Fibroblast of lung (primary cell): ENCODE data around the gene DENND1A. TPM values are rescaled to one million over a fixed set of nuclear protein-coding genes. Genes with fewer than 3 reads are reported as not detected.
A peak's percentile ranks its signal among the peaks of the same experiment; 100 is the strongest.

Source experiments
- DNase-seq, 2 donors: peaks; one replicate each; pipeline versions ENCODE4 v3.0.0 to v3.0.0-alpha.2; 2010; ENCODE audit warnings: low read depth in 2 of 2
- H2AFZ ChIP-seq: 2 replicates; pipeline ENCODE4 v1.5.1; 2012; ENCODE audit warnings: low read length, control low read depth, inconsistent platforms
- H3K27ac ChIP-seq: 2 replicates; pipeline ENCODE4 v1.5.1; 2011; ENCODE audit warnings: low read length, control low read depth; ENCODE audit not compliant: insufficient read depth
- H3K27me3 ChIP-seq: 2 replicates; pipeline ENCODE4 v1.5.1; 2011; ENCODE audit warnings: mild to moderate bottlenecking, low read length; ENCODE audit not compliant: control insufficient read depth, insufficient read depth
- H3K36me3 ChIP-seq: 2 replicates; pipeline ENCODE4 v1.5.1; 2011; ENCODE audit warnings: low read length; ENCODE audit not compliant: control insufficient read depth, insufficient read depth
- H3K4me1 ChIP-seq: 2 replicates; pipeline ENCODE4 v1.5.1; 2011; ENCODE audit warnings: low read length; ENCODE audit not compliant: control insufficient read depth, insufficient read depth; ENCODE audit errors: extremely low read depth
- H3K4me2 ChIP-seq: 2 replicates; pipeline ENCODE4 v1.5.1; 2011; ENCODE audit warnings: low read length, control low read depth; ENCODE audit not compliant: insufficient read depth; ENCODE audit errors: extremely low read depth
- H3K4me3 ChIP-seq, 4 experiments: fragments of 200-600 bp in 1 of 4; sonication (generic) in 1 of 4; replicated peaks in 1 of 4; 2 replicates each; pipeline ENCODE4 v1.5.1; 2011 to 2016; ENCODE audit warnings: low read length in 4 of 4, low read depth in 3 of 4, mild to moderate bottlenecking in 3 of 4, control low read depth in 2 of 4, inconsistent platforms in 1 of 4, mixed read lengths in 1 of 4; ENCODE audit not compliant: insufficient read depth in 1 of 4; ENCODE audit errors: control extremely low read depth in 1 of 4
- H3K79me2 ChIP-seq: 2 replicates; pipeline ENCODE4 v1.5.1; 2012; ENCODE audit warnings: mild to moderate bottlenecking, low read length, inconsistent platforms; ENCODE audit not compliant: control insufficient read depth, insufficient read depth
- H3K9ac ChIP-seq: 2 replicates; pipeline ENCODE4 v1.5.1; 2011; ENCODE audit warnings: mild to moderate bottlenecking, low read length, control low read depth; ENCODE audit not compliant: insufficient read depth
- H3K9me3 ChIP-seq: 2 replicates; pipeline ENCODE4 v1.5.1; 2012; ENCODE audit warnings: low read depth, low read length; ENCODE audit not compliant: control insufficient read depth, insufficient read depth
- H4K20me1 ChIP-seq: 2 replicates; pipeline ENCODE4 v1.5.1; 2011; ENCODE audit warnings: low read length; ENCODE audit not compliant: control insufficient read depth, insufficient read depth; ENCODE audit errors: extremely low read depth
- EZH2 ChIP-seq: IDR thresholded peaks from 2 replicates; pipeline ENCODE4 v1.5.1; 2012; ENCODE audit warnings: low read length, control low read depth, mild to moderate bottlenecking; ENCODE audit errors: missing control alignments
- polyA plus RNA-seq, 2 donors: library from polyadenylated mRNA; depleted of rRNA in 1 of 2; stranded (reverse) in 1 of 2; unstranded in 1 of 2; fragments of >200 nt; gene quantifications; 2 replicates each; pipeline ENCODE4 v1.2.1, GENCODE V29; 2011 to 2012; ENCODE audit warnings: missing spikeins in 1 of 2
- total RNA-seq: library from RNA; depleted of rRNA; stranded (reverse); fragments of >200 nt; gene quantifications from 2 replicates; pipeline ENCODE4 v1.2.1, GENCODE V29; 2014
- TF ChIP-seq, protein P1 (sequence below), 2 donors: IDR thresholded peaks in 1 of 2; conservative IDR thresholded peaks in 1 of 2; 1 replicate in 1 of 2; 2 replicates in 1 of 2; pipeline ENCODE4 v1.5.1; 2011 to 2012; ENCODE audit warnings: low read length in 2 of 2, control low read depth in 1 of 2, inconsistent platforms in 1 of 2, low read depth in 1 of 2, mild to moderate bottlenecking in 1 of 2

The DENND1A gene
- total and polyA plus RNA-seq, 2 donors (not counting 1 experiment from before 2014, with no cell fraction given), result 13.0 to 18.3 TPM

DNA sequence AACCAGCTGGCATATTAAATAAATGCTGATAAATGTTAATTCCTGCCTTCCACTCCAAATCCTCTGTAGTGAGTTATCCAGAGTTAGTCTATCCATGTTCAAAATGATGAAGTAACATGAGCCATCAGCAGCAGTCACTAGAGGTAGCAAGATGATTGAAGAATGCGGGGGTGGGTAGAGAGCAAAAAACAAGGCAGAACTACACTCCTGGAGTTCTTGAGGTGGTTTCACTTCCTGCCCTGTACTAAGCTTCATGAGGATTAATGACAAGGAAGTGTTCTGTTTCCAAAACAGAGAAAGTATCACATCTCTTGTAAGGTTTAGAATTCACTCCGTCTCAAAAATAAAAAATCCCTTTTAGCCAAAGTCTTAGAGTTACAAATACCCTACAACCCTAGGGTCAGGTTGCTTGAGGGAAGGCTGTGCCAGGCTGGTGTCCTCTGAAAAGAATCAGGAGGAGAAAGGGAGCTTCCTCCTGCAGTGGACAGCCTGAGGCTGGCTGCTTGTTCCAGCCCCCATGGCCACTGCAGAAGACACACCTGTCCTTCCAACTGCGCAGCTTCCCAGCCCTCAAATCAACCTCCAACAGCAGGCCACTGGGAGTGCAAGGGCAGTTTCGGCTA is 180.2 kb downstream of the DENND1A start:
- Histone ChIP-seq H3K9ac (no peak overlapping the region), H3K4me3 (no peak overlapping the region), H3K79me2 (no peaks in the 10 kb centered on the region), H3K9me3 (no peaks in the 10 kb centered on the region), H2AFZ (no peak overlapping the region), H4K20me1 (no peaks in the 10 kb centered on the region), H3K4me2 (no peak overlapping the region), H3K4me1 (no peaks in the 10 kb centered on the region), H3K27me3 (no peaks in the 10 kb centered on the region), H3K27ac (no peak overlapping the region), H3K36me3 (no peaks in the 10 kb centered on the region)
- no peak for TF ChIP-seq EZH2
- TF ChIP-seq, protein P1, sequence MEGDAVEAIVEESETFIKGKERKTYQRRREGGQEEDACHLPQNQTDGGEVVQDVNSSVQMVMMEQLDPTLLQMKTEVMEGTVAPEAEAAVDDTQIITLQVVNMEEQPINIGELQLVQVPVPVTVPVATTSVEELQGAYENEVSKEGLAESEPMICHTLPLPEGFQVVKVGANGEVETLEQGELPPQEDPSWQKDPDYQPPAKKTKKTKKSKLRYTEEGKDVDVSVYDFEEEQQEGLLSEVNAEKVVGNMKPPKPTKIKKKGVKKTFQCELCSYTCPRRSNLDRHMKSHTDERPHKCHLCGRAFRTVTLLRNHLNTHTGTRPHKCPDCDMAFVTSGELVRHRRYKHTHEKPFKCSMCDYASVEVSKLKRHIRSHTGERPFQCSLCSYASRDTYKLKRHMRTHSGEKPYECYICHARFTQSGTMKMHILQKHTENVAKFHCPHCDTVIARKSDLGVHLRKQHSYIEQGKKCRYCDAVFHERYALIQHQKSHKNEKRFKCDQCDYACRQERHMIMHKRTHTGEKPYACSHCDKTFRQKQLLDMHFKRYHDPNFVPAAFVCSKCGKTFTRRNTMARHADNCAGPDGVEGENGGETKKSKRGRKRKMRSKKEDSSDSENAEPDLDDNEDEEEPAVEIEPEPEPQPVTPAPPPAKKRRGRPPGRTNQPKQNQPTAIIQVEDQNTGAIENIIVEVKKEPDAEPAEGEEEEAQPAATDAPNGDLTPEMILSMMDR (conservative IDR thresholded peaks at IDR 0.05 in 1 of 2, IDR thresholded peaks at IDR 0.05 in 1 of 2; ENCODE audit: low read depth in 1 of 2, low read length in 2 of 2), result no peak
- peak in 1 of 2 donors; percentile 44 for DNase-seq

DNA sequence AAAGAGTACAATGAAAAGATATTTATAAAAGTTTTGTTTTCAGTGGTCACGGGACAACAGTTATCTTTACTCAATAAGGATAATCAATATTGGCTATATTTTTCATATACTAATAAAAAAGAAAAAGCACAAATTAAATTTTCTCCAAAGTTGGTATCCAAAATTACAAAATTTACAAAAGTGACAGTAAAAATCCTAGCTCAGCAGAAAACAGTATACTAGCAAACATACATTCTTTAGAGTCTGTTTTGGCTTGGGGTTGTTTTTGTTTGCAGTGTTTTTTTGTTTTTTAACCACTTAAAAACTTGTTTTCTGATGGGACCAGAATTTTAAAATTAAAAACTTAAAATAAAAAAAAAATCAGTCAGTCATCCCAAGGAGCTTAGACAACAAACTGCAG is 183.2 kb downstream of the DENND1A start:
- no peaks in the 10 kb centered on the region for H3K79me2 ChIP-seq
- H3K9me3 ChIP-seq, result no peaks in the 10 kb centered on the region
- no peak for TF ChIP-seq EZH2
- TF ChIP-seq, protein P1 (conservative IDR thresholded peaks at IDR 0.05 in 1 of 2, IDR thresholded peaks at IDR 0.05 in 1 of 2; ENCODE audit: low read depth in 1 of 2, low read length in 2 of 2), result no peak
- H2AFZ ChIP-seq, result no peak overlapping the region
- H3K4me1 ChIP-seq, result no peaks in the 10 kb centered on the region
- no peak overlapping the region for H3K4me2 ChIP-seq
- H3K27ac ChIP-seq, result no peak overlapping the region
- H4K20me1 ChIP-seq, result no peaks in the 10 kb centered on the region
- DNase-seq, result no peak
- H3K4me3 ChIP-seq, result no peak overlapping the region
- no peak overlapping the region for H3K9ac ChIP-seq
- no peaks in the 10 kb centered on the region for H3K27me3 ChIP-seq
- no peaks in the 10 kb centered on the region for H3K36me3 ChIP-seq

DNA sequence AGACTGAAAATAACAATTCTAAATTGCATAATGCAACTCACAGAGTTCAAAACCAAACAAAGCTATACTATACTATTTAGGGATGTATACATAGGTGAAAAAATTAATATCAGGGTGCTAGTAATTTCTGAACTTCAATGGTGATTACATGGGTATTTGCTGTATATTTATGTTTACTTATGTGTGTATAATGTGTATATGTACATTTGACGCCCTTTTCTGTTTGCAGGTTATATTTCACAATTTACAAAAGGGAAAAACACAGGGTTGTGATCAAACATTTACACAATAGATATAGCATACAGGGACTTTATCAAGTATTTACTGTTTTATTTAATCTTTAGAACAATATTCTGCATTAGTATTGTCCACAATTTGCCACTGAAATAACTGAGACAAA is 184.0 kb downstream of the DENND1A start:
- no peaks in the 10 kb centered on the region for H3K79me2 ChIP-seq
- no peaks in the 10 kb centered on the region for H3K27me3 ChIP-seq
- H3K4me3 ChIP-seq, result no peak overlapping the region
- H4K20me1 ChIP-seq, result no peaks in the 10 kb centered on the region
- H3K4me1 ChIP-seq, result no peaks in the 10 kb centered on the region
- H3K4me2 ChIP-seq, result no peak overlapping the region
- H3K36me3 ChIP-seq, result no peaks in the 10 kb centered on the region
- H2AFZ ChIP-seq, result no peak overlapping the region
- no peak for DNase-seq
- no peak overlapping the region for H3K27ac ChIP-seq
- TF ChIP-seq, protein P1 (conservative IDR thresholded peaks at IDR 0.05 in 1 of 2, IDR thresholded peaks at IDR 0.05 in 1 of 2; ENCODE audit: low read depth in 1 of 2, low read length in 2 of 2), result no peak
- TF ChIP-seq EZH2, result no peak
- H3K9me3 ChIP-seq, result no peaks in the 10 kb centered on the region
- no peak overlapping the region for H3K9ac ChIP-seq
